Heart left ventricle (tissue), 16 donors: Measurements from ENCODE around the gene CCDC172. TPM values are rescaled to one million over a fixed set of nuclear protein-coding genes. Genes with fewer than 3 reads are reported as not detected.

Experiments used
- ATAC-seq, 4 donors: fragments of 200-7000 bp; cut with Tn5 transposase; one replicate each; pipeline ENCODE4 v1.9.1; 2020 to 2022; ENCODE audit warnings: moderate library complexity in 4 of 4, mild to moderate bottlenecking in 3 of 4, moderate number of reproducible peaks in 1 of 4
- DNase-seq, 5 donors: peaks; one replicate each; pipeline ENCODE4 v3.0.0-alpha.2; 2020
- H3K27ac ChIP-seq, 12 donors: fragments of 200-600 bp; sonication (generic) in 4 of 12; one replicate each; pipeline versions ENCODE4 v1.5.0 to v1.8.0; 2016 to 2022; ENCODE audit warnings: mild to moderate bottlenecking in 2 of 12
- H3K27me3 ChIP-seq, 9 donors: fragments of 200-600 bp; sonication (generic) in 2 of 9; one replicate each; pipeline versions ENCODE4 v1.5.1 to v1.8.0; 2016 to 2022; ENCODE audit warnings: mild to moderate bottlenecking in 3 of 9
- H3K36me3 ChIP-seq, 9 donors: fragments of 200-600 bp; sonication (generic) in 2 of 9; one replicate each; pipeline versions ENCODE4 v1.5.0 to v1.8.0; 2018 to 2022; ENCODE audit warnings: mild to moderate bottlenecking in 2 of 9
- H3K4me1 ChIP-seq, 12 donors: fragments of 200-600 bp; sonication (generic) in 4 of 12; one replicate each; pipeline versions ENCODE4 v1.5.0 to v1.8.0; 2016 to 2022; ENCODE audit warnings: mild to moderate bottlenecking in 3 of 12
- H3K4me3 ChIP-seq, 12 donors: fragments of 200-600 bp; sonication (generic) in 4 of 12; one replicate each; pipeline versions ENCODE4 v1.5.0 to v1.8.0; 2017 to 2022; ENCODE audit warnings: mild to moderate bottlenecking in 9 of 12, moderate library complexity in 4 of 12
- H3K9me3 ChIP-seq, 12 donors: fragments of 200-600 bp; sonication (generic) in 4 of 12; one replicate each; pipeline versions ENCODE4 v1.5.0 to v1.8.0; 2016 to 2022; ENCODE audit warnings: mild to moderate bottlenecking in 1 of 12
- CTCF ChIP-seq, 12 donors: fragments of 200-600 bp; sonication (generic) in 4 of 12; IDR thresholded peaks; one replicate each; pipeline versions ENCODE4 v1.5.0 to v1.8.0; 2018 to 2022; ENCODE audit warnings: antibody characterized with exemption in 12 of 12, mild to moderate bottlenecking in 5 of 12
- POLR2A ChIP-seq, 2 donors: fragments of 450-650 bp; IDR thresholded peaks; one replicate each; pipeline ENCODE4 v1.6.1; 2017; ENCODE audit warnings: antibody characterized with exemption in 2 of 2, mild to moderate bottlenecking in 2 of 2, moderate library complexity in 2 of 2
- WGBS, 4 donors: extraction: QIAGEN DNeasy Blood & Tissue Kit in 2 of 4; methylation state at CpG; one replicate each; pipeline versions ENCODE4 v1.1.5 to v1.1.7; 2013 to 2018; 5-methylcytosine and 5-hydroxymethylcytosine counted together
- intact Hi-C, 10 donors: fragments of 100-400 bp; cut with DNase I; formaldehyde crosslinking; loops; one replicate each; pipeline versions ENCODE4 v1.11.1 to v1.14.2; 2022
- polyA plus RNA-seq, 2 donors: library from polyadenylated mRNA; stranded (reverse); fragments of 200-250 nt; gene quantifications; one replicate each; pipeline ENCODE4 v1.2.3, GENCODE V29; 2013
- total RNA-seq, 9 donors: library from RNA; depleted of rRNA in 2 of 9; stranded (reverse); fragments of >200 nt in 2 of 9; fragmentation: NEBNext Ultra II Directional in 3 of 9; extraction: Animal tissue kit (Norgen Biotek cat#: 25700) in 3 of 9; gene quantifications; one replicate each; pipeline versions ENCODE4 v1.1.0 to v1.2.4, GENCODE V29; 2016 to 2023
- donor health status: ischemic (EF 13 %, LVEDD 7.1; RV severe dilation, severe dysfunction).
- donor health status: healthy with polysubstance abuse.
- donor health status: DM: no; HTN: yes; CAD: no.
- donor health status: DM: no; HTN: no; CAD: no.
- donor health status: ischemic (EF 25% LVEDD 6.9; RV normal size, moderate dysfunction).
- donor health status: ischemic (EF 25% LVEDD 5.7; RV mildly dilated, moderate dysfunction).
- donor health status: healthy.
- donor health status: DM: yes; HTN: yes; CAD: no.
- donor health status: ischemic (EF 35%, LVEDD 5.7; RV mildly dilated, moderate dysfunction).
- donor health status: nonischemic (EF 11% LVEDD 7.7; RV severe dilation, severe dysfunction).
- donor health status: DM: yes; HTN: yes; CAD: no.
- donor health status: PGD.
- donor health status: ischemic (EF 29% LVEDD 5.4; RV normal size, mild dysfunction).
- donor health status: nonischemic (EF 23%, LVEDD 6.1; RV moderate dilation, normal function).

Gene CCDC172
- total and polyA plus RNA-seq, 11 donors = not detected

GRCh38 chr10:116353817-116354216 is 29.6 kb downstream of the CCDC172 start:
- no peaks in the 10 kb centered on the region for H3K4me1 ChIP-seq

GRCh38 chr10:116355341-116355740 is 31.1 kb downstream of the CCDC172 start:
- no peak for ATAC-seq
- 88 to 91% (median 90%) methylated on average over 2 of the region's 2 CpGs for WGBS, 4 donors
- intact Hi-C loops = no loop called here
- no peak for DNase-seq
- Histone ChIP-seq H3K4me1 (no peaks in the 10 kb centered on the region), H3K4me3 (no peak overlapping the region), H3K36me3 (no peaks in the 10 kb centered on the region), H3K27me3 (no peaks in the 10 kb centered on the region), H3K27ac (no peak overlapping the region), H3K9me3 (peaks cover 0 to 15% (median 2%) of the 10 kb centered on the region in 12 donors)
- TF ChIP-seq CTCF (IDR thresholded peaks at IDR 0.05) (no peak), POLR2A (IDR thresholded peaks at IDR 0.05) (no peak)

More at GRCh38 chr10:116353817-116354216, 29.6 kb downstream of the CCDC172 start:
- Histone ChIP-seq H3K27me3 (no peaks in the 10 kb centered on the region), H3K4me3 (no peak overlapping the region), H3K27ac (no peak overlapping the region), H3K36me3 (no peaks in the 10 kb centered on the region), H3K9me3 (peaks cover 0 to 15% (median 2%) of the 10 kb centered on the region in 12 donors)
- no peak for TF ChIP-seq CTCF (IDR thresholded peaks at IDR 0.05)
- TF ChIP-seq POLR2A (IDR thresholded peaks at IDR 0.05) = no peak
- ATAC-seq (no peak), DNase-seq (no peak)
- 78 to 82% (median 79%) methylated on average over 4 of the region's 4 CpGs for WGBS, 4 donors
- intact Hi-C loops = no loop called here

GRCh38 chr10:116356833-116357232 is 32.6 kb downstream of the CCDC172 start:
- ATAC-seq (no peak), DNase-seq (no peak)
- Histone ChIP-seq H3K9me3 (peaks cover 0 to 8% (median 0%) of the 10 kb centered on the region in 12 donors), H3K4me3 (no peak overlapping the region), H3K36me3 (no peaks in the 10 kb centered on the region), H3K27me3 (no peaks in the 10 kb centered on the region), H3K27ac (no peak overlapping the region), H3K4me1 (no peaks in the 10 kb centered on the region)
- WGBS, 4 donors = 89% methylated on average over 4 of the region's 4 CpGs
- intact Hi-C loops = no loop called here
- TF ChIP-seq POLR2A (IDR thresholded peaks at IDR 0.05) = no peak
- TF ChIP-seq CTCF (IDR thresholded peaks at IDR 0.05) = no peak

- TF ChIP-seq CTCF (IDR thresholded peaks at IDR 0.05) (no peak), POLR2A (IDR thresholded peaks at IDR 0.05) (no peak)
- intact Hi-C loops = no loop called here
- Histone ChIP-seq H3K36me3 (no peaks in the 10 kb centered on the region), H3K9me3 (no peaks in the 10 kb centered on the region), H3K4me3 (no peak overlapping the region), H3K27me3 (no peaks in the 10 kb centered on the region), H3K4me1 (no peaks in the 10 kb centered on the region), H3K27ac (no peak overlapping the region)
- ATAC-seq (no peak), DNase-seq (no peak)
These were observed 40.6 kb downstream of the CCDC172 start for GRCh38 chr10:116364868-116365267.
